GM10266 (cell line): ENCODE measurements around the gene LYRM4.

Source experiments
- DNase-seq: peaks from one replicate; pipeline ENCODE4 v3.0.0; 2012; ENCODE audit errors: extremely low spot score
- TF ChIP-seq, protein P1 (sequence below): IDR thresholded peaks from 2 replicates; pipeline ENCODE4 v1.5.1; 2012; ENCODE audit warnings: mild to moderate bottlenecking, low read depth; ENCODE audit not compliant: control insufficient read depth, insufficient read depth; ENCODE audit errors: missing control alignments

Gene LYRM4

DNA sequence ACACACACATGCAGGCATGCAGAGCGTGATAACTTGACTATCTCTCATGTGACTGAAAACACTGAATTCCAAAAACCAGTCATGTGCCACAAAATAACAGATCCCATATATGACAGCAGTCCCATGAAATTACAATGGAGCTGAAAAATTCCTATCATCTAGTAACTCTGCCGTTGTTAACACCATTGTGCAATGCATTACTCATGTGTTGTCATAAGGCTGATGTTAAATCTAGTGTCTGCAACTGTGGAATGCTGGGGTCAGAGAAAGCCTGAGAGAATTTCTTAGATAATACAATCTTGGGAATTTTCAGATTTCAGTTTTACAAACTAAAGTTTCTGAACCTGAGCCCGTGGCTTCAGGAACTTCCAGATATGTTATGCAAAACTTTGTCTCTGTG is 70.2 kb downstream of the LYRM4 start:
- DNase-seq: no peak
- TF ChIP-seq, protein P1, sequence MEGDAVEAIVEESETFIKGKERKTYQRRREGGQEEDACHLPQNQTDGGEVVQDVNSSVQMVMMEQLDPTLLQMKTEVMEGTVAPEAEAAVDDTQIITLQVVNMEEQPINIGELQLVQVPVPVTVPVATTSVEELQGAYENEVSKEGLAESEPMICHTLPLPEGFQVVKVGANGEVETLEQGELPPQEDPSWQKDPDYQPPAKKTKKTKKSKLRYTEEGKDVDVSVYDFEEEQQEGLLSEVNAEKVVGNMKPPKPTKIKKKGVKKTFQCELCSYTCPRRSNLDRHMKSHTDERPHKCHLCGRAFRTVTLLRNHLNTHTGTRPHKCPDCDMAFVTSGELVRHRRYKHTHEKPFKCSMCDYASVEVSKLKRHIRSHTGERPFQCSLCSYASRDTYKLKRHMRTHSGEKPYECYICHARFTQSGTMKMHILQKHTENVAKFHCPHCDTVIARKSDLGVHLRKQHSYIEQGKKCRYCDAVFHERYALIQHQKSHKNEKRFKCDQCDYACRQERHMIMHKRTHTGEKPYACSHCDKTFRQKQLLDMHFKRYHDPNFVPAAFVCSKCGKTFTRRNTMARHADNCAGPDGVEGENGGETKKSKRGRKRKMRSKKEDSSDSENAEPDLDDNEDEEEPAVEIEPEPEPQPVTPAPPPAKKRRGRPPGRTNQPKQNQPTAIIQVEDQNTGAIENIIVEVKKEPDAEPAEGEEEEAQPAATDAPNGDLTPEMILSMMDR: no peak

DNA sequence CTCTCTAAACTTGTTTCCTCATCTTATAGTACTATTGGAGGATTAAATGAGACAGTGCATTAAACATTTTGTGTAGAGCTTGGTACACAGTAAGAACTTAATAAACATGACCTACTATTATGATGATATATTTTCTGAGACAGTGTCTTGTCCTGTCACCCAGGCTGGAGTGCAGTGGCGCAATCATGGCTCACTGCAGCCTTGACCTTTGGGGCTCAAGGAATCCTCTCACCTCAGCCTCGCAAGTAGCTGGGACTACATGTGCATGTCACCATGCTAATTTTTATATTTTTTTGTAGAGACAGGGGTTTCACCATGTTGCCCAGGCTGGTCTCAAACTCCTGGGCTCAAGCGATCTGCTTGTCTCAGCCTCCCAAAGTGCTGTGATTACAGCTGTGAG is 72.1 kb downstream of the LYRM4 start:
- no peak for DNase-seq
- TF ChIP-seq, protein P1: no peak

DNA sequence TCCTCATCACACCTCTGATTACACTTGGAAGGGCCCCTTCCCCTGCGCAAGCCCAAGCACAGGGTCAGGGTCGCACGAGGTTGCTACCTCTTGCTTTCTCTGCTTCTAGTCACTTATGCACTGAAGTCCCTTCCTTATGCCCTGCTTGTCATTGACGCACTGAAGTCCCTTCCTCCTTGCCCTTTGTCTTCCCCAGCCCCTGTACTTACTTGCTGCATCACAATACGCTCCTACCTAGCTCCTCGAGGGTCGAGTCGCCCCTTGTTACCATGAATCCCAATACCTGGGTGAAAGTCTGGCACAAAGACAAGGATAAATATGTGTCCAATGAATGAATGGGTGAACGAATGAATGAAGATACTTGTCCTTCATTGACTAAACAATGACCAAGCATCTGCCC is 75.9 kb downstream of the LYRM4 start:
- DNase-seq: no peak
- TF ChIP-seq, protein P1: no peak

DNA sequence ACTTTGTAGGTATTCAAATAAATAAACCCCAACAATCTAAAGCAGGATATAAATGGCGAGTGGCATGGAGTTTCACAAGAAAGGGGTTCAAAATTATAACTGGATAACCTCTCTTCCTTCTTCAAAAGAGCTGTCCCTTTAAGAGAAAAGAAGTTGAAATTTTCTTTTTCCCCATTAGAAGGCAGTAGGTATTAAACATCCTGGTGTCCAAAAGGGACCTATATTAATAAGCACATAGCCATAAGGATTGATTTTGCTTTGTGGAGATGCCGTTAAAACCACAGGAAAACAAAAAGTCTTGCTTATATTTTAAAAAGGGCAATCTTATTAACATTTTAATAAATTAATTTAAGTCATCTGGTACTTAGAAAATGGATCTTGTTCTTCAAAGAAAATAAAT is 76.5 kb downstream of the LYRM4 start:
- TF ChIP-seq, protein P1: no peak
- DNase-seq: no peak

DNA sequence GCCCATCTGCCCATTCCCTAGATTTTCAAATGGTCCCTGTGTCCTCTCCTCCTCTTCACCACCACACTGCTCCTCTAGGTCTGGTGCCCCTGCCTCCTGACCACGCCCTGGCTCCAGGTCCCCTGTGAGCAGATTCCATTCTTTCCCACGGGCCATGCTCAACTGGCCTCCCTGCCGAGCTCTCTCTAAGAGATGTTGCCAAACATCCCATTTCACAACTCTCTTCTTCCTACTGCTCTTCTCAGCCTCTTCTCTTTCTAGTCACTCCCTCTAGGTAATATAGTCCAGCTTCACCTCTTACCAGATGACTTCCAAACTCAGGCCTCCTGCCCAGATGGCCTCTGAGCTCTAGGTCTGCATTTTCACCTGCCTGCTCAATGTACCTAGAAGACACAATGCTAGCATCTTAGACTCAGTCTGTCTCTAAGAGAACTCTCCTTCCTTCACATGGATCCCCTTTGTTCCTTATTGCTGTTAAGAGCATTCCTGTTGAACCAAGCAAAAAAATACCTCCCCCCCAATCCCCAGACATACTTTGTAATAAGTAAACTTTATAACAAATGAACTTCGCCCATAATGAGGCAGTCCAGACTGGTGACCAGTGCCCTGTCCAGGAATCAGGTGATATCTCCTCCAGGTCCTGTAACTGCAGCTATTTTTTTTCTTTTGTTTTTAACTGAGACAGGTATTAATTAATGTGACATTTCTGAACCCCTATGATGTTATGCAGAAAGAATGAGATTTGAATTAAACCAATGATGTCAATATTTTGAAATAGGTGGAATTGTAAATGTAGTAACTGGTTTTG is 79.0 kb downstream of the LYRM4 start:
- DNase-seq: no peak

GRCh38 chr6:5180636-5181035 is 80.1 kb downstream of the LYRM4 start:
- DNase-seq: no peak

More for the DNA sequence above, 79.0 kb downstream of the LYRM4 start:
- TF ChIP-seq, protein P1: no peak

DNA sequence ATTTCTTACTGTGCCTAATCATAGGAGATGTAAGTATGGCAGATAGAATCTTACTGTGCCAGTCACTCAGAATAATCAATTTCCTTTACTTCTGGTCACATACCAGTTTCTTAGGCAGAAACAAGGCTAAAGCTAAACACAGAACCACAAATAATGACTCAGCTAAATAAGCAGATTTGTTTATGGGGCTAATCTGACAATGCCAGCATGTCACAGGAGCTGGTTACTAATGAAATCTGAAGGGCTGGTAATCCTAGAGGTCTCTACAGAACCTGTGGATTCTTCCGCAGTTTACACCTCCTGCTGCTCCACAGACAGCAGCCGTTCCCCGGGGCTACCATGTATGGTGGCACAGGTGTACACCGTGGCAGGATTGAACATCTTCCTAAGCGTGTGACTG is 80.8 kb downstream of the LYRM4 start:
- TF ChIP-seq, protein P1: no peak
- DNase-seq: no peak

More at GRCh38 chr6:5180636-5181035, 80.1 kb downstream of the LYRM4 start:
- TF ChIP-seq, protein P1: no peak
